Putamen (tissue), 1 donor: ENCODE data around the gene ATF7IP2.
"Not testable (repeated sequence)": the region's sequence is repeated elsewhere in the genome, so short reads cannot be mapped to it uniquely, and the experiment has no call there.

ENCODE experiments used
- DNase-seq: peaks from one replicate; pipeline ENCODE4 v3.0.0-alpha.2; 2016; ENCODE audit warnings: low spot score

ATF7IP2 gene

DNA sequence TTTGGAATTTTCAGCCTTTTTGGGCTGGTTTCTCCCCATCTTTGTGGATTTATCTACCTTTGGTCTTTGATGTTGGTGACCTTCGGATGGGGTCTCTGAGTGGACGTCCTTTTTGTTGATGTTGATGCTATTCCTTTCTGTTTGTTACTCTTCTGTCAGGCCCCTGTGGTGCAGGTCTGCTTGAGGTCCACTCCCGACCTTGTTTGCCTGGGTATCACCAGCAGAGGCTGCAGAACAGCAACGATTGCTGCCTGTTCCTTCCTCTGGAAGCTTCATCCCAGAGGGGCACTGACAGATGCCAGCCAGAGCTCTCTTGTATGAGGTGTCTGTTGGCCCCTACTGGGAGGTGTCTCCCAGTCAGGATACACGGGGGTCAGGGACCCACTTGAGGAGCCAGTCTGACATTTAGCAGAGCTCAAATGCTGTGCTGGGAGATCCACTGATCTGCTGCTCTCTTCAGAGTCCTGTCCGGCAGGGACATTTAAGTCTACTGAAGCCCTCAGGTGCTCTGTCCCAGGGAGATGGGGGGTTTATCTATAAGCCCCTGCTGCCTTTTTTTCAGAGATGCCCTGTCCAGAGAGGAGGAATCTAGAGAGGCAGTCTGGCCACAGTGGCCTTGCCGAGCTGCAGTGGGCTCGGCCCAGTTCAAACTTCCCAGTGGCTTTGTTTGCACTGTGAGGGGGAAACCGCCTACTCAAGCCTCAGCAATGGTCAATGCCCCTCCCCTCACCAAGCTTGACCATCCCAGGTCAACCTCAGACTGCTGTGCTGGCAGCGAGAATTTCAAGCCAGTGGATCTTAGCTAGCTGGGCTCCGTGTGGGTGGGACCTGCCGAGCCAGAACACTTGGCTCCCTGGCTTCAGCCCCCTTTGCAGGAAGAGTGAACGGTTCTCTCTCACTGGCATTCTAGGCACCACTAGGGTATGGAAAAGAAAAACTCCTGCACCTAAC, 66.6 kb downstream of the ATF7IP2 start:
- DNase-seq: not testable (repeated sequence)

DNA sequence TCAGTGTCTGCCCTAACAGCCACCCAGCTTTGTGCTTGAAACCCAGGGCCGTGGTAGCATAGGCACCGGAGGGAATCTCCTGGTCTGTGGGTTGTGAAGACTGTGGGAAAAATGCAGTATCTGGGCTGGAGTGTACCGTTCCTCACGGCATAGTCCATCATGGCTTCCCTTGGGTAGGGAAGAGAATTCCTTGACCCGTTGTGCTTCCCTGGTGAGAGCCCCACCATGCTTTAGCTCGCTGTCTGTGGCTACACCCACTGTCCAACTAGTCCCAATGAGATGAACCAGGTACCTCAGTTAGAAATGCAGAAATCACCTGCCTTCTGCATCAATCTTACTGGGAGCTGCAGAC, 67.3 kb downstream of the ATF7IP2 start:
- DNase-seq: no peak

DNA sequence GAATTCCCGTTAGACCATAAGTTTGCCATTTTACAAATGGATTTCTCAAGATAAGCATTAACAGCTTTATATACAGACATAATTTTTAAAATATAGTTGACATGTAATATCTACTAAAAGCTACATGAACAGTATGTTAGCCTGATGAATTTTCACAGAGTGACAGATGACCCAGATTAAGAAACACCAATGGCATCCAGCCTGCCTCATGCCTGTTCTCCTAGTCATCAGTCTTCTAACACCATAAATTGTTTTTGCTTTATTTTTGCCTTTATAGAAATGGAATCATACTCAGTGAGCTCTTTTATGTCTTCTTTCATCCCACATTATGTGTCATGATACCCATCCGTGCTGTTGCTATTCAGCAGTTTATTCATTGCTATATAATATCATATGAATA, 80.0 kb downstream of the ATF7IP2 start:
- no peak for DNase-seq

DNA sequence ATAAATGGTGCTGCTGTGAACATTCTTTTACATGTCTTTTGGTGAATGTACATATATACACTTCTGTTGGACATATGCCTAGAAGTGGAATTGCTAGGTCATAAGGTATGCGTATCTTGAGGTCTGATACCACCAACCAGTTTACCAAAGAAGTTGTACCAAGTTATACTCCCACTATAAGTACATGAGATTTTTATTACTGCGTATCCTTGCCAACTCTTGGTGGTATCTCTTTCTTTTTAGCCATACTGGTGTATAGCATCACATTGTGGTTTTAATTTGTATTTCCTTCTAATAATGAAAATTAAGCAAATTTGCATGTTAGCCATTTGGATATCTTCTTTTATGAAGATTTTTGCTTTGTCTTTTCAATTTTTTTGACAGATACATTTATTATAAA, 80.5 kb downstream of the ATF7IP2 start:
- no peak for DNase-seq

DNA sequence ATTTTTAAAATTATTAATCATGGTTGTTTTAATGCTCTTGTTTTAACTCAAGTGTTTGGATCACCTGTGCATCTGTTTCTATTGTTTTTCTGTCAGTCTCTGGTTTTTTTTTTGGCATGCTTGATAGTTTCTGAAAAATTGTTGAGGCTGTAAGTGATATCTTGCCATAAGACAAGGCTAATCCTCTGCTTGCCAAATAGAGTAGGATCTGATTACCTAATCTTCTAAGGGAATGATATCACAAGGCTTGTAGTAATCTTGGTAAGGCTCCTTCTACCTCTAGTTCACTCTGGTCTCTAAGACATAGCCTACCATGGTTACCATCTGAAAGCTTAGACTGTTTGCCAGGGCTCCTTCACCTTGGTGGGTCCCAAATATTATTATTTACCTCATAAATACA, 81.0 kb downstream of the ATF7IP2 start:
- DNase-seq: no peak

DNA sequence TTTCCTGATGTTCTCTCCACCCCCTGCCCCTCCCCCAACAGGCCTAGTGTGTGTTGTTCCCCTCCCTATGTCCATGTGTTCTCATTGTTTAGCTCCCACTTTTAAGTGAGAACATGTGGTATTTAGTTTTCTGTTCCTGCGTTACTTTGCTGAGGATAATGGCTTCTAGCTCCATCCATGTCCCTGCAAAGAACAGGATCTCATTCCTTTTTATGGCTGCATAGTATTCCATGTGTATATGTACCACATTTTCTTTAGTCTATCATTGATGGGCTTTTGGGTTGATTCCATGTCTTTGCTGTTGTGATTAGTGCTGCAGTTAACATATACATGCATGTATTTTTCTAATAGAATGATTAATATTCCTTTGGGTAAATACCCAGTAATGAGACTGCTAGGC, 90.8 kb downstream of the ATF7IP2 start:
- not testable (repeated sequence) for DNase-seq

DNA sequence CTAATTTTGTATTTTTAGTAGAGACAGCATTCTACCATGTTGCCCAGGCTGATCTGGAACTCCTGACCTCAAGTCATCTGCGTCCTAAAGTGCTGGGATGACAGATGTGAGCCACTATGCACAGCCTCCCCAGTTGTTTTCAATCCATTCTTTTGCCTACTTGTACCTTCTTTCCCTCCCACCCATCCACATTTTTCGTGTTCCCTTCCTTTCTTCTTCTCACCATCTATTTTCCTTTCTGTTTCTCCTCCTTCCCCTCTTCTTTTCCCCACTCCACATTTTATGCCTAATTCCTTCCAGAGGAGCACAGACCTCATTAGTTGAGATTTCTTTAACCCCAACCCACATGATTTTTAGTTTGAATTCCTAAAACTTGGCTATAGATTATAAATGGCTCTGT, 94.3 kb downstream of the ATF7IP2 start:
- DNase-seq: no peak

DNA sequence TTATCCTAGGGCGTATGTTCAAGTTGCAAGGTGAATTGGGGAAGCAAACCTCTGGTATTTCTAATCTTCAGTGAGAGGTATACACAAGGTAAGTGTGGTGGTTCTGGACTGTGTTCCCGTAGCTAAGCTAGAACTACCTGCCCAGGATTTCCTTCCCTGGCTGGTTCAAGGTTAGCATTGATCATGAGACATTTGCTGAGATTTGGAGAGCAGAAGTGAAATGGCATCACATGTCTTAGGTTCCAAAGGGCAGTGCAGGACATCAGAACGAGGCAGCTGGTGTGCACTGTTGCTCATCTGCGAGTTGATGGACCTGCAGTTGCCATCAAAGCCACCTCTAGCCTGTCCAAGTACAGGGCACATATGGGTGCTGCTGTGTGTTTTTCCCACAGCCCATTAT, 99.3 kb downstream of the ATF7IP2 start:
- DNase-seq: no peak

DNA sequence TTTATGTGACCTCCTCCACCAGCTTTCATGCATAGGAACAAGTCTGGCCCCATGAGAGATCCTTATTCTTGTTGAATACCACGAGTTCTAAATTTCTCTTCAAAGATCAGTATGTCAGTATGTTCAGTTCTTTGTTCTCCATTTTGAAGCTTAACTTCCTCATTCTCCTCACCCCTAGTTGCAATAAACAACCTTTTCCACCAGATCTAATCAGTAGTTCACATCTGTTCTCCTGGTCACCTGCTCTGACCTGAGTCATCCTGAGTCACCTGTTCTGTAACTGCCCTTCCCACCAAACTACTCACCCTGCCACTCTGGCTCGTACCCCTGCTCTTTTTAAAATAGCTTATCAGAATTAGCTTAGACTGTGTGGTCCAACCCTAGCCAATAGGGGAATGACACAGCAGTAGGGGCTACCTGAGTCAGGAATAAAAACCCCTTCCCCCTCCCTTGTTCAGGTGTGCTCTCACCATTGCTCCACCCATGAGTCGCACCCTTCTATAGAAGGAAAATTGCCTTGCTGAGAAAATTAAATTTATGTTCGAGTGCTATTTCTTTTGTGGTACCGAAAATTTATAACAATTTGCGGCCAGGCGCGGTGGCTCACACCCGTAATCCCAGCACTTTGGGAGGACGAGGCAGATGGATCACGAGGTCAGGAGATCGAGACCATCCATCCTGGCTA, 100.0 kb downstream of the ATF7IP2 start:
- no peak for DNase-seq

DNA sequence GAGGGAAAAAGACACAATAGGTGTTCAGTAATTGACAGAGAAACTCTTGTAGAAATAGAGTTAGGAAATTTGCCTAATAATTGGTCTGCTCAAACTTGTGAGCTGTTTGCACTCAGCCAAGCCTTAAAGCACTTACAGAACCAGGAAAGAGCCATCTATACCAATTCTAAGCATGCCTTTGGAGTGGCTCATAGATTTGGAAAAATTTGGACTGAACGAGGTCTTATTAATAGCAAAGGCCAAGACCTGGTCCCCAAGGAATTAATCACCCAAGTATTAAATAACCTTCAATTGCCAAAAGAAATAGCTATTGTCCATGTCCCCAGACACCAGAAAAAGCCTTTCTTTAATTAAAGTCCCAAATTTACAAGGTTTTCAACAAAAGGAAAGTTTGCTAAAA, 104.3 kb downstream of the ATF7IP2 start:
- no peak for DNase-seq

DNA sequence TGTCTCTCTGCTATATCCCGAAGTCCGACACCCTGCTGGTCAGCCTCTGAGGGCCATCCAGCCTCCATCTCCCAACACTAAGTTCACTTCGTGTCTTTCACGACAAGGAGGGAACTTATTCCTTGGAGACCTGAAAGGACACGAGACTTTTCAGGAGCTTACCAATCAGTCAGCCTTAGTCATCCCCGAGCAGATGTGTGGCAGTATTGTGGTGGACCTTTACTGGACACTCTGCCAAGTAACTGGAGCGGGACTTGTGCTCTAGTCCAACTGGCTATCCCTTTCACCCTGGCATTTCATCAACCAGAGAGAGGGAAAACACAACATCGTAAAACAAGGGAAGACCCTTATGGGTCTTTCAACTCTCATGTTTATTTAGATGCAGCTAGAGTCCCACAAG, 107.4 kb downstream of the ATF7IP2 start:
- DNase-seq: no peak

DNA sequence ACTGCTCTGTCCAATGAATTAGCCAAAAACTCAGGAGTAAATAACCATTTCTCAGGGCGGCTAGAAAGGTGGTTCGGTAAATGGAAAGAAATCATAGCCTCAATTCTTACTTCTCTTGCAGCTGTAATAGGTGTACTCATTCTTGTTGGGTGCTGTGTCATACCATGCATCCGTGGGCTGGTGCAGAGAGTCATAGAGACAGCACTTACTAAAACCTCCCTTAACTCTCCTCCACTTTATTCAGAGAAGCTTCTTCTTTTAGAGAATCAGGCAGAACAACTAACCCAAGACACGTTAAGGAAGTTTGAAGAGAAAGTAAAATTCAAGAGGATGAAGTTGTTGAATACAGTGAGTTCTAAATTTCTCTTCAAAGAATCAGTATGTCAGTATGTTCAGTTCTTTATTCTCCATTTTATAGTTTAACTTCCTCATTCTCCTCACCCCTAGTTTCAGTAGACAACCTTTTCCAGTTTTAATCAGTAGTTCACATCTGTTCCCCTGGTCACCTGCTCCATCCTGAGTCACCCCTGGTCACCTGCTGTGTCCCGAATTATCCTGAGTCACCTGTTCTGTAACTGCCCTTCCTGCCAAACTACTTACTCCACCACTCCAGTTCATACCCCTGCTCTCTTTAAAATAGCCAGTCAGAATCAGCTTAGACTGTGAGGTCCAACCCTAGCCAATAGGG, 108.6 kb downstream of the ATF7IP2 start:
- peak; percentile 34 for DNase-seq

DNA sequence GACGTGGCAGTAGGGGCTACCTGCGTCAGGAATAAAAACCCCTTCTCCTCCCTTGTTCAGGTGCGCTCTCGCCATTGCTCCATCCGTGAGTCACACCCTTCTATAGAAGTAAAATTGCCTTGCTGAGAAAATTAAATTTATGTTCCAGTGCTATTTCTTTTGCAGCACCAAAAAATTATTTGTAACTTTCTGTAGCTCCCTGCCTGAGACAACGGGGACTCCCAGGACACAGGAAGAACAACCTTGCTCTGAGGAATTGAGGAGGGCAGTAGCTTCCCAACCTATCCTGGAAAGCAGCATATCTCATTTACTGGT, 109.1 kb downstream of the ATF7IP2 start:
- DNase-seq: no peak

DNA sequence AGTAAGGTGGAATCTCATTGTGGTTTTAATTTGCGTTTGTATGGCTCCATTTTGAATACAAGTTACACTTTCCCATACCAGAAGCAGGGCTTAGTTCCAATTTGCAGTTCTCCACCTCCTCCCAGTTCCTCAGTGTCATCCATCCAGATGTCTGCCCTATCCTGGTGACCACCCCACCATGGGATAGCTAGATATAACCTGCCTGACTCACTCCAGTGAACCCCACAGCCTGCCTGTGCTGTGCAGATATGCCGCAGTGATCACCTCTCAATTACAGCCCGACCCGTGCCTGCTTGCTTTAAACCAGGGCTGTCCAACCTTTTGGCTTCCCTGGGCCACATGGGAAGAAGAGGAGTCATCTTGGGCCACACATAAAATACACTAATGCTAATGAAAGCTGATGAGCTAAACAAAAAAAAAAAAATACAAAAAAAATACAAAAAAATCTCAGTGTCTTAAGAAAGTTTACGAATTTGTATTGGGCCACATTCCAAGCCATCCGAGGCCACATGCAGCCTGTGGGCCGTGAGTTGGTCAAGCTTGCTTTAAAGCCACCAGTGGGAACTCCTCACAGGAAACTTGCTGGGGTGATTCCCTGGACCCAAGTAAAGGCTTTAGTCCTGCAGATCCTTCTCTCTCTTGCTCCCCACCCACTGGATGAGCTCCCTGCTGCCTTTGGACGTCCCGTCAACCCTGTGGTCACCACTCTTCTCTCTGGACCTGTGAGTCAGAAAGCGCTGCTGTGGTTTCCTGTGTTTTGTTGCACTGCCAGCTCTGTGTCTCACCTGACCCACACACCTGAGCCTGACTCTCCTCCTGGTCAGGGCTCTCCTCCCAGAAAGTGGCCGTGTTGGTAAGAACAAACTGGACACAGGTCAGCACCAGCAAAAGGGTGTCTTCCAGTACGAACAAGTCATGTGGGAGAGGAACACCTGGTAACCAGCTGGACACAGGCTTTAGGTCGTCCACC, 111.6 kb downstream of the ATF7IP2 start:
- DNase-seq: no peak

DNA sequence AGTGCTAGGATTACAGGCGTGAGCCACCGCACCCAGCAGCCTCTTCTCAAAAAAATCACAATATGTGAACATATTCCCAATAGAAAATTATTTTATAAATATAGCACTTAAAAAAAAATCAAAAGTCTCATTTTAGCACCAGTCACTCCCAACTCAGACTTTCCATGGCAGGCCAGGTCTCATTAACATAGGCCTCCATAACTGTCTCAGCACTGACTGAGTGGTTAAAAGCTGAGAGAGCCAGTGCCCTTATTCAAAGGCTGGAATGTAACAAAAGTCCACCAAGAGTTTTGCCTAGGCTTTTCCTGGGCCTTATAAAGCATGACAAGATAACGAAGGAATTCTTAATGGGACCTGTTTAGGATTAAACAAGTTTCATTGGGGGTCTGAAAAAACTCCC, 114.7 kb downstream of the ATF7IP2 start:
- DNase-seq: no peak

DNA sequence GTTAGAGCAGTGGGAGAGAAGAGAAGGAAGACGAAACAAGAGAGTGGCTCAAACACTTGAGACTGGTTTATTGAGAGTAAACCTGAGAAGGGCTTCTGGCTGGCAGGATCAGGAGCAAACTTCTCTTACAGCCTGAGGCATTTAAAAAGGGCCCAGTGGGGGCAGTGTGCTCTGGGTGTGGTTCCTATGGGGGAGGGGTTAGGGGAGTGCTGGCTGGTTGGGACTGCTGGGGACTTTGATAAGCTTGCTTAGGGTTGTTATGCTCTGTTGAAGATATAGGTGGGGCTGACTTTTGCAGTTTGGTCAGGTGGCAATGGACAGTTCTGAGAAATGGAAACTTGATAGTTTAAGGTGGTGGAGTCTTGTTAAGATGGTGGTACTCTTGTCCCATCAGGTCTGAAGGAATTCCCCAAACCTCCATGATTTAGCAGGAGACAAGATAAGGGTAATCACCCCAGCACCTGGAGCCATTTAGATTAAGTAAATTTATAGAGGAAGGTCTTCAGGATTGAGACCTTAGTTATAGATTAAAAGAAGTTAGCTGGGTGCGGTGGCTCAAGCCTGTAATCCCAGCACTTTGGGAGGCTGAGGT, 115.3 kb downstream of the ATF7IP2 start:
- DNase-seq: no peak

DNA sequence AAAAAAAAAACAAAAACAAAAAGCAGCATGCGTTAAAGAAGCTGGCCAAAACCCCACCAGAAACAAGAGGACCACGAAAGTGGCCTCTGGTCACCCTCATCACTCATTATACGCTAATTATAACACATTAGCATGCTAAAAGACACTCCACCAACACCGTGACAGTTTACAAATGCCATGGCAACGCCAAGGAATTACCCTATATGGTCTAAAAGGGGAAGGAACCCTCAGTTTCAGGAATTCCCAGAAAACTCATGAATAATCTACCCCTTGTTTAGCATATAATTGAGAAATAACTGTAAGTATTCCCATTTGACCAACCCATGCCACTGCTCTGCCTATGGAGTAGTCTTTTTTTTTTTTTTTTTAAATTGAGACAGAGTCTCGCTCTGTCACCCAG, 116.9 kb downstream of the ATF7IP2 start:
- DNase-seq: no peak

DNA sequence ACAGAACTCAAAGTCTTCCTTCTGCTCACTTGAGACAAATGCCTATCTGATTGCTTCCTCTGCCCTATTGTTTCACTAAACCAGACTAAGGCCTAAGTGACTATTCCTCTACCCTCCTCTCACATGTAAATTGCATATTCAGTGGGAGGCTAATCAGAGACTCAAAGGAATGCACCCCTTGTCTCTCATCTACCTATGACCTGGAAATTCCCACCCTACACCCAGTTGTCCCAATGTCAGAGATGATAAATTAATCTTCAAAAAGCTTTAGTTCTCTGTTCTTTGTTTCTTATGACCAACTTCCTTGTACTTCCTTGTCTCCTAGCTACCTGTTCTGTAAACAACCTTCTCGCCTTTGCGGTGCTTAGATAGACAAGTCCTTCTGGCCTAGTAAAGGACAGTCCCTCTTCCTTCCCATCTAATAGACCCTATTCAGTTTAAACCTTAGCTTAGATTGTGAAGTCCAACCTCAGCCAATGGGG, 118.6 kb downstream of the ATF7IP2 start:
- DNase-seq: no peak

DNA sequence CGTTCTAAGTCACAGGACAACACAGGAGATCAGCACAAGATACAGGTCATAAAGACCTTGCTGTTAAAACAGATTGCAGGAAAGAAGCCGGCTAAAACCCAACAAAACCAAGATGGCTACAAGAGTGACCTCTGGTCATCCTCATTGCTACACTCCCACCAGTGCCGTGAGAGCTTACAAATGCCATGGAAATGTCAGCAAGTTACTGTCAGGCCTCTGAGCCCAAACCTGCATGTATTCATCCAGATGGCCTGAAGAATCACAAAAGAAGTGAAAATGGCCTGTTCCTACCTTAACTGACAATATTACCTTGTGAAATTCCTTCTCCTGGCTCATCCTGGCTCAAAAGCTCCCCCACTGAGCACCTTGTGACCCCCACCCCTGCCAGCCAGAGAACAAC, 119.4 kb downstream of the ATF7IP2 start:
- not testable (repeated sequence) for DNase-seq

DNA sequence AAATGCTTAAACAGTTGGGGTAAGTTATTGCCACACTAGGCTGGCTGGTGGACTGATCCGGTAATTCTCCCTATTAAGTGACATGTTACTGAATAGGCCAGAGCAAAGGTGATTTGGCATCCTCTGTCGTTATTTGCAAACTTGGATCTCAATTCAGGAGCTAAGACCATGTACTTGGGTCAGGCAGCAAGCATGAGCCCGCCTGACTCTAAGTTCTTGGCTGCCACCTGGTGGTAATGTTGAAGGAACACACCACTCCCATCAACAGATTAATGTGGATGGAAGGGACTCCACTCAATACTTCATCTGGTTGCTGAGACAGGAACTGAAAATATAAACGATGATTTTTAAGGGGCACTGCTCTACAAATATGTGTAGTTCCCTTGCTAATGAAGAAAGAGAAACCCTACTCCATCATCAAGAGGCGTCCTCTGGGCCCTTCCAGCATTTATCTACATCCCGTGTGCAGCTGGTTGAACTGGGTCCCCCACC, 123.7 kb downstream of the ATF7IP2 start:
- peak; percentile 69 for DNase-seq

DNA sequence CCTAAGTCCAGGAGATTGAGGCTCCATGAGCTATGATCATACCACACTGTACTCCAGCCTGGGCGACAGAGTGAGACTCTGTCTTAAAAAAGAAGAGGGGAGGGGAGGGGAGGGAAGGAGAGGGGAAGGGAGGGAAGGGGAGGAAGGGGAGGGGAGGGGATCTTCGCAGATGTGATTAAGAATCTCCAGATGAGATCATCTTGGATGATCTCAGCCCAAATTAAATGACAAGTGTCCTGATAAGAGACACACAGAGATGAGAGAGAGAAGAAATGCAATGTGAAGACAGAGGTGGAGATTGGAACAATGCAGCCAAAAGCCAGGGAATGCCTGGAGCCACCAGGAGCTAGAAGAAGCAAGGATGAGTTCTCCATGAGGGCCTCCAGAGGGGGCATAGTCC, 124.4 kb downstream of the ATF7IP2 start:
- DNase-seq: no peak
